Lower leg skin (tissue), 3 donors: ENCODE results near the gene LHX4.

ENCODE experiments used
- POLR2A ChIP-seq, 2 donors: fragments of 450-650 bp; IDR thresholded peaks; one replicate each; pipeline ENCODE4 v1.6.1; 2016 to 2017; ENCODE audit warnings: antibody characterized with exemption in 2 of 2, mild to moderate bottlenecking in 1 of 2, moderate library complexity in 1 of 2
- TF ChIP-seq, protein P1 (sequence below), 3 donors: fragments of 450-650 bp; IDR thresholded peaks; one replicate each; pipeline ENCODE4 v1.5.1; 2016; ENCODE audit warnings: antibody characterized with exemption in 3 of 3, mild to moderate bottlenecking in 3 of 3, moderate library complexity in 2 of 3

DNA sequence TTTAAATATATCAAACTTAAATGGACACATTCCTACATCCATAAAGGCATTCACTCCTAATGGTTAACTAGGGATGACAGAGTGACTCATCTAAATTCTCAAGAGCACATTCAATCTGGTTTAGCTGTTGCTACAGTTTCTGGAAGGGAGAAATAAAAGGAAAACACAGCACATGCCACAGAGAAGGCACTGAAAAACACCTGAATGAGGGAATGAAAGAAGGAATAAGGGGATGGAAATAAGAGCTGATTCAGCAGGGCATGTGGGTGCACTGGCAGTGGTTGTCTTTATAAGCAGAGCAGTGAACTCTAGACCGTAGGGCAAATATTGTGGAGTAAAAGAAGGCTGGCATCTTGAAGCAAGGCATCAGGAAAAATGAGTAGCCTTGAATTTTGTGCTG lies 79.3 kb downstream of the LHX4 start:
- TF ChIP-seq, protein P1, sequence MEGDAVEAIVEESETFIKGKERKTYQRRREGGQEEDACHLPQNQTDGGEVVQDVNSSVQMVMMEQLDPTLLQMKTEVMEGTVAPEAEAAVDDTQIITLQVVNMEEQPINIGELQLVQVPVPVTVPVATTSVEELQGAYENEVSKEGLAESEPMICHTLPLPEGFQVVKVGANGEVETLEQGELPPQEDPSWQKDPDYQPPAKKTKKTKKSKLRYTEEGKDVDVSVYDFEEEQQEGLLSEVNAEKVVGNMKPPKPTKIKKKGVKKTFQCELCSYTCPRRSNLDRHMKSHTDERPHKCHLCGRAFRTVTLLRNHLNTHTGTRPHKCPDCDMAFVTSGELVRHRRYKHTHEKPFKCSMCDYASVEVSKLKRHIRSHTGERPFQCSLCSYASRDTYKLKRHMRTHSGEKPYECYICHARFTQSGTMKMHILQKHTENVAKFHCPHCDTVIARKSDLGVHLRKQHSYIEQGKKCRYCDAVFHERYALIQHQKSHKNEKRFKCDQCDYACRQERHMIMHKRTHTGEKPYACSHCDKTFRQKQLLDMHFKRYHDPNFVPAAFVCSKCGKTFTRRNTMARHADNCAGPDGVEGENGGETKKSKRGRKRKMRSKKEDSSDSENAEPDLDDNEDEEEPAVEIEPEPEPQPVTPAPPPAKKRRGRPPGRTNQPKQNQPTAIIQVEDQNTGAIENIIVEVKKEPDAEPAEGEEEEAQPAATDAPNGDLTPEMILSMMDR (IDR thresholded peaks at IDR 0.05) = no peak
- TF ChIP-seq POLR2A (IDR thresholded peaks at IDR 0.05) = no peak
